Measurements from ENCODE around the gene SPEM1. TPM values are rescaled to one million over a fixed set of nuclear protein-coding genes. Genes with fewer than 3 reads are reported as not detected.

Gene SPEM1
- total and polyA plus RNA-seq, 2 of the 13 experiments (the other 11 are each of a cell fraction or from before 2014, with no cell fraction given) = not detected

GRCh38 chr17:7403043-7403726, 16.9 kb upstream of the SPEM1 start (continued):
- TF ChIP-seq FOXP4 (CRISPR knock-in tag; IDR thresholded peaks at IDR 0.05) (peak; percentile 32; the same call in 1 of the 2 replicates), DMAP1 (CRISPR knock-in tag; IDR thresholded peaks at IDR 0.05) (no peak; the same call in 1 of the 2 replicates), NR2C2 (CRISPR knock-in tag; IDR thresholded peaks at IDR 0.05; ENCODE audit: borderline replicate concordance) (peak; percentile 29; the same call in 1 of the 2 replicates), ZNF331 (CRISPR knock-in tag; IDR thresholded peaks at IDR 0.05) (peak; percentile 39; the same call in 1 of the 2 replicates), PRPF4 (IDR thresholded peaks at IDR 0.05; ENCODE audit: low read depth, low read length, poor library complexity, severe bottlenecking) (no peak), RBM39 (IDR thresholded peaks at IDR 0.05; ENCODE audit: low read depth, low read length, poor library complexity, severe bottlenecking) (no peak), NR0B2 (CRISPR knock-in tag; IDR thresholded peaks at IDR 0.05) (no peak), ARID3A (IDR thresholded peaks at IDR 0.05; ENCODE audit: low read depth, low read length) (no peak), ZNF30 (CRISPR knock-in tag; IDR thresholded peaks at IDR 0.05) (no peak), ZSCAN9 (CRISPR knock-in tag; IDR thresholded peaks at IDR 0.05; ENCODE audit: borderline replicate concordance) (no peak), CCAR2 (optimal IDR thresholded peaks at IDR 0.05; ENCODE audit: low read depth, low read length) (no peak), ZNF280B (CRISPR knock-in tag; IDR thresholded peaks at IDR 0.05; ENCODE audit: borderline replicate concordance) (no peak), MIER2 (CRISPR knock-in tag; IDR thresholded peaks at IDR 0.05) (no peak), SKIL (CRISPR knock-in tag; IDR thresholded peaks at IDR 0.05; ENCODE audit: borderline replicate concordance) (no peak), HNRNPUL1 (IDR thresholded peaks at IDR 0.05; ENCODE audit: low read depth, low read length) (no peak), ZNF564 (CRISPR knock-in tag; IDR thresholded peaks at IDR 0.05) (peak; percentile 37; the same call in 1 of the 2 replicates), ZNF746 (CRISPR knock-in tag; IDR thresholded peaks at IDR 0.05) (no peak)
- TF ChIP-seq, protein P1, sequence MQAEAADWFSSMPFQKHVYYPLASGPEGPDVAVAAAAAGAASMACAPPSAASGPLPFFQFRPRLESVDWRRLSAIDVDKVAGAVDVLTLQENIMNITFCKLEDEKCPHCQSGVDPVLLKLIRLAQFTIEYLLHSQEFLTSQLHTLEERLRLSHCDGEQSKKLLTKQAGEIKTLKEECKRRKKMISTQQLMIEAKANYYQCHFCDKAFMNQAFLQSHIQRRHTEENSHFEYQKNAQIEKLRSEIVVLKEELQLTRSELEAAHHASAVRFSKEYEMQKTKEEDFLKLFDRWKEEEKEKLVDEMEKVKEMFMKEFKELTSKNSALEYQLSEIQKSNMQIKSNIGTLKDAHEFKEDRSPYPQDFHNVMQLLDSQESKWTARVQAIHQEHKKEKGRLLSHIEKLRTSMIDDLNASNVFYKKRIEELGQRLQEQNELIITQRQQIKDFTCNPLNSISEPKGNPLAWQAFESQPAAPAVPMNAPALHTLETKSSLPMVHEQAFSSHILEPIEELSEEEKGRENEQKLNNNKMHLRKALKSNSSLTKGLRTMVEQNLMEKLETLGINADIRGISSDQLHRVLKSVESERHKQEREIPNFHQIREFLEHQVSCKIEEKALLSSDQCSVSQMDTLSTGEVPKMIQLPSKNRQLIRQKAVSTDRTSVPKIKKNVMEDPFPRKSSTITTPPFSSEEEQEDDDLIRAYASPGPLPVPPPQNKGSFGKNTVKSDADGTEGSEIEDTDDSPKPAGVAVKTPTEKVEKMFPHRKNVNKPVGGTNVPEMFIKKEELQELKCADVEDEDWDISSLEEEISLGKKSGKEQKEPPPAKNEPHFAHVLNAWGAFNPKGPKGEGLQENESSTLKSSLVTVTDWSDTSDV (CRISPR knock-in tag; IDR thresholded peaks at IDR 0.05) = no peak
